CD4-positive, alpha-beta T cell treated with Interleukin-21 for 1 hour (primary cell): ENCODE results near the gene IFFO2.

Experiments used
- DNase-seq: peaks from one replicate; pipeline ENCODE4 v3.0.0-alpha.2; 2020

The IFFO2 gene

GRCh38 chr1:18956193-18957135 lies at the start of gene IFFO2:
Gene IFFO2, minus strand, starts transcription at chr1:18956676. Its CDS starts 344 bp downstream, at chr1:18956332.
- DNase-seq, result peak; percentile 98

- no peak for DNase-seq
Measured at GRCh38 chr1:19006000-19006399, 49.5 kb upstream of the IFFO2 start.

- DNase-seq, result no peak
Measured at GRCh38 chr1:19003371-19004290, 47.2 kb upstream of the IFFO2 start.

GRCh38 chr1:19000065-19000464 lies 43.6 kb upstream of the IFFO2 start:
- DNase-seq, result no peak

- DNase-seq, result no peak
Measured at GRCh38 chr1:18999359-18999758, 42.9 kb upstream of the IFFO2 start.

- DNase-seq, result no peak
Measured at GRCh38 chr1:18998016-18998724, 41.7 kb upstream of the IFFO2 start.

- DNase-seq, result no peak
Measured at GRCh38 chr1:18997508-18997907, 41.0 kb upstream of the IFFO2 start.

- DNase-seq, result no peak
Measured at GRCh38 chr1:18996548-18997177, 40.2 kb upstream of the IFFO2 start.

- no peak for DNase-seq
Measured at GRCh38 chr1:18994381-18994780, 37.9 kb upstream of the IFFO2 start.

- DNase-seq, result no peak
Measured at GRCh38 chr1:18992646-18993045, 36.2 kb upstream of the IFFO2 start.

GRCh38 chr1:18991585-18991984 lies 35.1 kb upstream of the IFFO2 start:
- no peak for DNase-seq

- DNase-seq, result no peak
Measured at GRCh38 chr1:18989896-18990295, 33.4 kb upstream of the IFFO2 start.

GRCh38 chr1:18989176-18989799 lies 32.8 kb upstream of the IFFO2 start:
- DNase-seq, result no peak

- no peak for DNase-seq
Measured at GRCh38 chr1:18981242-18981641, 24.8 kb upstream of the IFFO2 start.

- DNase-seq, result no peak
Measured at GRCh38 chr1:18978706-18979105, 22.2 kb upstream of the IFFO2 start.

- no peak for DNase-seq
Measured at GRCh38 chr1:18977428-18977827, 21.0 kb upstream of the IFFO2 start.

GRCh38 chr1:18976096-18976495 lies 19.6 kb upstream of the IFFO2 start:
- DNase-seq, result no peak

GRCh38 chr1:18974606-18975005 lies 18.1 kb upstream of the IFFO2 start:
- DNase-seq, result no peak

- DNase-seq, result no peak
Measured at GRCh38 chr1:18974005-18974404, 17.5 kb upstream of the IFFO2 start.

GRCh38 chr1:18973446-18973955 lies 17.0 kb upstream of the IFFO2 start:
- DNase-seq, result no peak

GRCh38 chr1:18972991-18973390 lies 16.5 kb upstream of the IFFO2 start:
- no peak for DNase-seq

- peak; percentile 66 for DNase-seq
Measured at GRCh38 chr1:18972531-18972930, 16.1 kb upstream of the IFFO2 start.
